Suprapubic skin (tissue), 4 donors: ENCODE measurements around the gene ZNF286A. TPM values are rescaled to one million over a fixed set of nuclear protein-coding genes. Genes with fewer than 3 reads are reported as not detected.
"Not testable (repeated sequence)": the region's sequence is repeated elsewhere in the genome, so short reads cannot be mapped to it uniquely, and the experiment has no call there.

Source experiments
- DNase-seq, 2 donors: peaks; one replicate each; pipeline ENCODE4 v3.0.0-alpha.2; 2019; ENCODE audit warnings: low spot score in 2 of 2
- H3K27ac ChIP-seq: fragments of 200-600 bp; sonication (generic); one replicate; pipeline ENCODE4 v1.5.1; 2019
- H3K27me3 ChIP-seq: fragments of 200-600 bp; sonication (generic); one replicate; pipeline ENCODE4 v1.5.1; 2019
- H3K36me3 ChIP-seq: fragments of 200-600 bp; sonication (generic); one replicate; pipeline ENCODE4 v1.5.1; 2019
- H3K4me1 ChIP-seq: fragments of 200-600 bp; sonication (generic); one replicate; pipeline ENCODE4 v1.5.1; 2019
- H3K4me3 ChIP-seq: fragments of 200-600 bp; sonication (generic); one replicate; pipeline ENCODE4 v1.5.1; 2019; ENCODE audit warnings: mild to moderate bottlenecking
- H3K9me3 ChIP-seq: fragments of 200-600 bp; sonication (generic); one replicate; pipeline ENCODE4 v1.5.1; 2019
- CTCF ChIP-seq, 2 donors: fragments of 200-600 bp in 1 of 2; fragments of 450-650 bp in 1 of 2; sonication (generic) in 1 of 2; IDR thresholded peaks; one replicate each; pipeline ENCODE4 v1.5.1; 2016 to 2019; ENCODE audit warnings: antibody characterized with exemption in 2 of 2, mild to moderate bottlenecking in 1 of 2, moderate library complexity in 1 of 2
- EP300 ChIP-seq: sonication (generic); formaldehyde crosslinking; IDR thresholded peaks from one replicate; pipeline ENCODE4 v1.6.1; 2017; ENCODE audit warnings: antibody characterized with exemption
- POLR2A ChIP-seq, 2 donors: fragments of 450-650 bp; IDR thresholded peaks; one replicate each; pipeline ENCODE4 v1.6.1; 2017; ENCODE audit warnings: antibody characterized with exemption in 2 of 2, mild to moderate bottlenecking in 2 of 2, moderate library complexity in 2 of 2
- POLR2AphosphoS5 ChIP-seq, 3 donors: sonication (generic); formaldehyde crosslinking; IDR thresholded peaks; one replicate each; pipeline ENCODE4 v1.6.1; 2017; ENCODE audit warnings: antibody characterized with exemption in 3 of 3
- WGBS: methylation state at CpG from one replicate; pipeline ENCODE4 v1.1.5; 2018; 5-methylcytosine and 5-hydroxymethylcytosine counted together
- total RNA-seq, 4 donors: library from RNA; depleted of rRNA; stranded (reverse); fragments of >200 nt; gene quantifications; one replicate each; pipeline ENCODE4 v1.1.0, GENCODE V29; 2016

Gene ZNF286A
- total RNA-seq, 4 donors from 2014 or later, result 12.9 to 22.3 (median 19.4) TPM

GRCh38 chr17:15742921-15743320 is 43.4 kb downstream of the ZNF286A start:
- no peak overlapping the region for H3K4me3 ChIP-seq
- no peaks in the 10 kb centered on the region for H3K36me3 ChIP-seq
- no peak overlapping the region for H3K27ac ChIP-seq
- H3K9me3 ChIP-seq, result no peaks in the 10 kb centered on the region
- no CpG with 5 or more reads among the region's 7 CpGs for WGBS
- H3K27me3 ChIP-seq, result no peaks in the 10 kb centered on the region
- no peak for DNase-seq
- TF ChIP-seq EP300 (no peak), POLR2AphosphoS5 (IDR thresholded peaks at IDR 0.05) (no peak), POLR2A (IDR thresholded peaks at IDR 0.05) (no peak), CTCF (IDR thresholded peaks at IDR 0.05) (no peak)
- H3K4me1 ChIP-seq, result no peaks in the 10 kb centered on the region

GRCh38 chr17:15744074-15744676 is 44.6 kb downstream of the ZNF286A start:
- TF ChIP-seq EP300 (no peak), CTCF (IDR thresholded peaks at IDR 0.05) (no peak), POLR2A (IDR thresholded peaks at IDR 0.05) (no peak), POLR2AphosphoS5 (IDR thresholded peaks at IDR 0.05) (no peak)
- Histone ChIP-seq H3K9me3 (no peaks in the 10 kb centered on the region), H3K36me3 (no peaks in the 10 kb centered on the region), H3K4me3 (no peak overlapping the region), H3K4me1 (no peaks in the 10 kb centered on the region), H3K27me3 (peaks cover under 1% of the 10 kb centered on the region), H3K27ac (no peak overlapping the region)
- 71% methylated on average over 7 of the region's 7 CpGs for WGBS
- DNase-seq, result no peak

GRCh38 chr17:15744885-15745284 is 45.3 kb downstream of the ZNF286A start:
- Histone ChIP-seq H3K4me3 (no peak overlapping the region), H3K4me1 (no peaks in the 10 kb centered on the region), H3K36me3 (no peaks in the 10 kb centered on the region), H3K9me3 (no peaks in the 10 kb centered on the region), H3K27ac (no peak overlapping the region), H3K27me3 (peaks cover 5% of the 10 kb centered on the region)
- 64% methylated on average over 2 of the region's 2 CpGs for WGBS
- DNase-seq, result no peak
- TF ChIP-seq CTCF (IDR thresholded peaks at IDR 0.05) (no peak), POLR2A (IDR thresholded peaks at IDR 0.05) (no peak), POLR2AphosphoS5 (IDR thresholded peaks at IDR 0.05) (no peak), EP300 (no peak)

- not testable (repeated sequence) for H3K4me3 ChIP-seq, H3K36me3 ChIP-seq, H3K9me3 ChIP-seq, DNase-seq, H3K27ac ChIP-seq, H3K4me1 ChIP-seq, H3K27me3 ChIP-seq
- no CpG with 5 or more reads among the region's 36 CpGs for WGBS
Measured at GRCh38 chr17:15749403-15749802, 49.9 kb downstream of the ZNF286A start.

- H3K4me3 ChIP-seq, H3K36me3 ChIP-seq, H3K4me1 ChIP-seq, H3K27me3 ChIP-seq, H3K27ac ChIP-seq, DNase-seq, H3K9me3 ChIP-seq: not testable (repeated sequence)
- WGBS, result no CpG with 5 or more reads among the region's 14 CpGs
Measured at GRCh38 chr17:15768865-15769533, 69.4 kb downstream of the ZNF286A start.

Other genes with a start within 250 kb of the ZNF286A start
- gene CDRT4, start 232.1 kb upstream of the ZNF286A start, total RNA-seq, result 10 to 100 TPM in 2 of 4 donors, 1 to 10 TPM in 2; 7.1 to 23.8 (median 8.8) TPM
- gene TVP23C, start 136.3 kb upstream of the ZNF286A start, total RNA-seq, result 10 to 100 TPM; 11.4 to 50.5 (median 20.9) TPM
- 1 to 10 TPM; 2.8 to 4.0 (median 3.6) TPM for gene FBXW10B, start 80.0 kb upstream of the ZNF286A start, total RNA-seq
- gene TRIM16, start 15.4 kb upstream of the ZNF286A start, total RNA-seq, result 10 to 100 TPM; 52.8 to 92.1 (median 63.8) TPM
- under 1 TPM in 1 of 4 donors, not detected in 3; 0.29 TPM for gene TBC1D26, start 32.5 kb downstream of the ZNF286A start, total RNA-seq
- gene ADORA2B, start 245.4 kb downstream of the ZNF286A start, total RNA-seq, result 10 to 100 TPM; 35.3 to 55.3 (median 45.5) TPM